H9 (cell line): Measurements from ENCODE around the gene FOXP4. TPM values are rescaled to one million over a fixed set of nuclear protein-coding genes. Genes with fewer than 3 reads are reported as not detected.

Experiments
- DNase-seq: peaks from one replicate; pipeline ENCODE4 v3.0.0-alpha.2; 2017
- H2AFZ ChIP-seq: one replicate; pipeline ENCODE4 v1.6.1; 2013; ENCODE audit warnings: mild to moderate bottlenecking, low read length, control low read depth, moderate library complexity
- H2AK5ac ChIP-seq: 2 replicates; pipeline ENCODE4 v1.6.1; 2013; ENCODE audit warnings: low read length, control low read depth, mixed read lengths; ENCODE audit not compliant: insufficient read length
- H2BK120ac ChIP-seq: one replicate; pipeline ENCODE4 v1.6.1; 2013; ENCODE audit warnings: low read depth, mild to moderate bottlenecking, low read length, control low read depth, inconsistent platforms; ENCODE audit not compliant: poor library complexity, severe bottlenecking
- H2BK12ac ChIP-seq: 2 replicates; pipeline ENCODE4 v1.6.1; 2013; ENCODE audit warnings: low read length, control low read depth, mixed read lengths, low read depth; ENCODE audit not compliant: insufficient read length
- H2BK15ac ChIP-seq: 2 replicates; pipeline ENCODE4 v1.6.1; 2013; ENCODE audit warnings: low read depth, low read length, control low read depth
- H2BK20ac ChIP-seq: one replicate; pipeline ENCODE4 v1.6.1; 2013; ENCODE audit warnings: low read depth, mild to moderate bottlenecking, low read length, control low read depth, inconsistent platforms; ENCODE audit not compliant: poor library complexity, severe bottlenecking
- H2BK5ac ChIP-seq: 2 replicates; pipeline ENCODE4 v1.6.1; 2013; ENCODE audit warnings: low read length, control low read depth, mixed read lengths; ENCODE audit not compliant: insufficient read length
- H3K14ac ChIP-seq: 2 replicates; pipeline ENCODE4 v1.6.1; 2013; ENCODE audit warnings: low read length, control low read depth; ENCODE audit not compliant: insufficient read depth
- H3K18ac ChIP-seq: 2 replicates; pipeline ENCODE4 v1.6.1; 2013; ENCODE audit warnings: low read depth, mild to moderate bottlenecking, mixed read lengths, low read length, control low read depth; ENCODE audit not compliant: insufficient read length
- H3K23ac ChIP-seq: 2 replicates; pipeline ENCODE4 v1.6.1; 2013; ENCODE audit warnings: low read length, control low read depth, mixed read lengths, low read depth; ENCODE audit not compliant: insufficient read length
- H3K23me2 ChIP-seq: 2 replicates; pipeline ENCODE4 v1.6.1; 2013; ENCODE audit warnings: low read depth, mild to moderate bottlenecking, mixed read lengths, low read length, control low read depth; ENCODE audit not compliant: insufficient read length, poor library complexity, severe bottlenecking
- H3K27ac ChIP-seq: 2 replicates; pipeline ENCODE4 v1.5.1; 2013; ENCODE audit warnings: low read length, control low read depth, mixed read lengths, low read depth; ENCODE audit not compliant: insufficient read length
- H3K27me3 ChIP-seq: 2 replicates; pipeline ENCODE4 v1.6.1; 2013; ENCODE audit warnings: low read length, control low read depth, inconsistent platforms; ENCODE audit not compliant: insufficient read depth
- H3K4ac ChIP-seq: 2 replicates; pipeline ENCODE4 v1.6.1; 2013; ENCODE audit warnings: low read depth, mild to moderate bottlenecking, control low read depth, inconsistent platforms, low read length, moderate library complexity
- H3K4me1 ChIP-seq: 2 replicates; pipeline ENCODE4 v1.6.1; 2013; ENCODE audit warnings: low read length, control low read depth, inconsistent platforms; ENCODE audit not compliant: insufficient read depth
- H3K4me2 ChIP-seq: 2 replicates; pipeline ENCODE4 v1.6.1; 2013; ENCODE audit warnings: low read length, control low read depth, mixed read lengths; ENCODE audit not compliant: insufficient read length, insufficient read depth
- H3K56ac ChIP-seq: 2 replicates; pipeline ENCODE4 v1.6.1; 2013; ENCODE audit warnings: low read depth, mild to moderate bottlenecking, mixed read lengths, low read length, control low read depth; ENCODE audit not compliant: insufficient read length
- H3K79me1 ChIP-seq: 2 replicates; pipeline ENCODE4 v1.6.1; 2013; ENCODE audit warnings: low read depth, mild to moderate bottlenecking, moderate library complexity, low read length, control low read depth, inconsistent platforms; ENCODE audit not compliant: insufficient read depth, poor library complexity, severe bottlenecking
- H3K79me2 ChIP-seq: 2 replicates; pipeline ENCODE4 v1.6.1; 2013; ENCODE audit warnings: low read length, control low read depth, inconsistent platforms; ENCODE audit not compliant: insufficient read depth
- H3K9ac ChIP-seq: 2 replicates; pipeline ENCODE4 v1.6.1; 2013; ENCODE audit warnings: low read length, control low read depth, mixed read lengths; ENCODE audit not compliant: insufficient read length; ENCODE audit errors: extremely low read depth
- H3K9me3 ChIP-seq: one replicate; pipeline ENCODE4 v1.6.1; 2013; ENCODE audit warnings: low read depth, low read length, inconsistent platforms; ENCODE audit not compliant: control insufficient read depth
- H3T11ph ChIP-seq: one replicate; pipeline ENCODE4 v1.6.1; 2013; ENCODE audit warnings: mild to moderate bottlenecking, low read length, control low read depth, inconsistent platforms
- H4K20me1 ChIP-seq: one replicate; pipeline ENCODE4 v1.6.1; 2013; ENCODE audit not compliant: control insufficient read depth, insufficient read length, insufficient read depth
- H4K5ac ChIP-seq: 2 replicates; pipeline ENCODE4 v1.6.1; 2013; ENCODE audit warnings: low read depth, mild to moderate bottlenecking, mixed read lengths, low read length, control low read depth; ENCODE audit not compliant: insufficient read length
- H4K8ac ChIP-seq: replicated peaks from 2 replicates; pipeline ENCODE4 v1.6.1; 2013; ENCODE audit warnings: low read length, control low read depth, mixed read lengths, low read depth; ENCODE audit not compliant: insufficient read length
- H4K91ac ChIP-seq: 2 replicates; pipeline ENCODE4 v1.6.1; 2013; ENCODE audit warnings: low read depth, mild to moderate bottlenecking, moderate library complexity, mixed read lengths, low read length, control low read depth; ENCODE audit not compliant: insufficient read length
- H3K27ac Mint-ChIP-seq, 3 experiments: 2 replicates in 2 of 3; 3 replicates in 1 of 3; pipeline ENCODE4 v1.8.0; 2020 to 2021; ENCODE audit warnings: mixed read lengths in 3 of 3, mild to moderate bottlenecking in 1 of 3, moderate library complexity in 1 of 3
- H3K27me3 Mint-ChIP-seq: 2 replicates; pipeline ENCODE4 v1.8.0; 2021; ENCODE audit warnings: low read depth, mild to moderate bottlenecking, moderate library complexity, mixed read lengths
- H3K36me3 Mint-ChIP-seq, 3 experiments: 2 replicates in 2 of 3; 3 replicates in 1 of 3; pipeline ENCODE4 v1.8.0; 2020 to 2021; ENCODE audit warnings: low read depth in 3 of 3, mixed read lengths in 3 of 3; ENCODE audit not compliant: insufficient read depth in 1 of 3
- H3K4me1 Mint-ChIP-seq, 2 experiments: 2 replicates each; pipeline ENCODE4 v1.8.0; 2020; ENCODE audit warnings: mixed read lengths in 2 of 2
- H3K4me3 Mint-ChIP-seq, 2 experiments: 2 replicates in 1 of 2; 3 replicates in 1 of 2; pipeline ENCODE4 v1.8.0; 2020 to 2021; ENCODE audit warnings: mild to moderate bottlenecking in 2 of 2, mixed read lengths in 2 of 2, moderate library complexity in 1 of 2
- H3K9me3 Mint-ChIP-seq, 2 experiments: 2 replicates in 1 of 2; 3 replicates in 1 of 2; pipeline ENCODE4 v1.8.0; 2020; ENCODE audit warnings: mild to moderate bottlenecking in 2 of 2, mixed read lengths in 2 of 2, moderate library complexity in 1 of 2
- CTCF ChIP-seq: fragments of 200-600 bp; sonication (generic); conservative IDR thresholded peaks from 3 replicates; pipeline ENCODE4 v1.8.0; 2021; ENCODE audit warnings: antibody characterized with exemption, mild to moderate bottlenecking
- WGBS: extraction: QIAGEN DNeasy Blood & Tissue Kit; methylation state at CpG from one replicate; pipeline ENCODE4 v1.1.7; 2013; ENCODE audit warnings: missing lambda C conversion rate, low lambda C conversion rate, mixed read lengths; ENCODE audit not compliant: insufficient read length; ENCODE audit errors: extremely low coverage; 5-methylcytosine and 5-hydroxymethylcytosine counted together
- total RNA-seq: library from RNA; stranded (reverse); gene quantifications from 2 replicates; pipeline ENCODE4 v1.2.1, GENCODE V29; 2021

Gene FOXP4
- total RNA-seq, 1 experiment from 2014 or later = 18.2 TPM

GRCh38 chr6:41530476-41530875 is 15.7 kb upstream of the FOXP4 start:
- Histone ChIP-seq H3K56ac (no peak overlapping the region), H2BK15ac (no peak overlapping the region), H3K4me2 (no peak overlapping the region), H3K79me1 (no peaks in the 10 kb centered on the region), H3T11ph (no peak overlapping the region), H3K27me3 (peaks cover 3% of the 10 kb centered on the region; the same call in 1 of the 2 replicates), H2AFZ (no peak overlapping the region), H4K91ac (no peak overlapping the region), H4K20me1 (no peaks in the 10 kb centered on the region), H3K23ac (no peak overlapping the region), H3K4me1 (no peaks in the 10 kb centered on the region), H2BK5ac (no peak overlapping the region), H3K27ac (no peak overlapping the region), H3K9me3 (no peaks in the 10 kb centered on the region), H2BK120ac (no peak overlapping the region), H3K23me2 (no peaks in the 10 kb centered on the region), H2AK5ac (no peak overlapping the region), H3K4ac (no peak overlapping the region), H3K18ac (no peak overlapping the region), H3K79me2 (no peaks in the 10 kb centered on the region), H4K8ac (no peak overlapping the region), H2BK12ac (no peak overlapping the region), H3K9ac (no peak overlapping the region), H2BK20ac (no peak overlapping the region), H4K5ac (no peak overlapping the region), H3K14ac (no peak overlapping the region)
- no CpG with 5 or more reads among the region's 7 CpGs for WGBS
- H3K27me3 Mint-ChIP-seq = peaks cover 95% of the 10 kb centered on the region
- no peaks in the 10 kb centered on the region; a peak in 1 of 5 replicates for H3K9me3 Mint-ChIP-seq
- DNase-seq = no peak
- TF ChIP-seq CTCF = no peak
- no peak overlapping the region for H3K27ac Mint-ChIP-seq
- H3K4me3 Mint-ChIP-seq = no peak overlapping the region
- no peaks in the 10 kb centered on the region for H3K36me3 Mint-ChIP-seq
- peaks cover 27 to 45% of the 10 kb centered on the region in 2 experiments for H3K4me1 Mint-ChIP-seq
